BJ (cell line): ENCODE data around the gene DDX25. TPM values are rescaled to one million over a fixed set of nuclear protein-coding genes. Genes with fewer than 3 reads are reported as not detected.

Experiments used
- CTCF ChIA-PET: fragments of 350-600 bp; formaldehyde crosslinking; extraction: SDS; loops from one replicate; lab custom pipeline; 2021; ENCODE audit warnings: antibody characterized with exemption, inconsistent platforms; lab: Yijun Ruan, JAX
- POLR2A ChIA-PET: fragments of 300-600 bp; sonication (Branson Sonifier 250); formaldehyde crosslinking; extraction: SDS; loops from one replicate; lab custom pipeline; 2021; ENCODE audit warnings: antibody characterized with exemption; lab: Charles Lee
- DNase-seq: peaks from one replicate; pipeline ENCODE4 v3.0.0-alpha.2; 2011; ENCODE audit warnings: low read depth
- H3K27me3 ChIP-seq: 2 replicates; pipeline ENCODE4 v1.6.0; 2011; ENCODE audit warnings: low read length; ENCODE audit not compliant: control insufficient read depth, insufficient read depth
- H3K36me3 ChIP-seq: 2 replicates; pipeline ENCODE4 v1.5.1; 2011; ENCODE audit warnings: low read length; ENCODE audit not compliant: control insufficient read depth, insufficient read depth
- H3K4me3 ChIP-seq: 2 replicates; pipeline ENCODE4 v1.5.1; 2011; ENCODE audit warnings: low read depth, mild to moderate bottlenecking, control low read depth, low read length
- CTCF ChIP-seq: IDR thresholded peaks from 2 replicates; pipeline ENCODE4 v1.5.1; 2011; ENCODE audit warnings: low read depth, mild to moderate bottlenecking, control low read depth, inconsistent platforms, low read length, moderate library complexity; ENCODE audit not compliant: insufficient read depth
- polyA plus RNA-seq: library from polyadenylated mRNA; depleted of rRNA; stranded (reverse); fragments of >200 nt; gene quantifications from 2 replicates; pipeline ENCODE4 v1.2.3, GENCODE V29; 2011

DDX25 gene
- polyA plus RNA-seq, 1 experiment, result not detected

GRCh38 chr11:125872138-125872491 lies 32.2 kb upstream of the DDX25 start:
- no peak for TF ChIP-seq CTCF
- no peak for DNase-seq
- Histone ChIP-seq H3K36me3 (no peaks in the 10 kb centered on the region), H3K27me3 (no peaks in the 10 kb centered on the region), H3K4me3 (no peak overlapping the region)
- CTCF ChIA-PET, result interaction anchor here (2.0 kb wide), 1 partner anchor 148 kb away, joined by 6 read pairs; no protein-coding TSS in a partner anchor
- POLR2A ChIA-PET, result no interaction called here

DNA sequence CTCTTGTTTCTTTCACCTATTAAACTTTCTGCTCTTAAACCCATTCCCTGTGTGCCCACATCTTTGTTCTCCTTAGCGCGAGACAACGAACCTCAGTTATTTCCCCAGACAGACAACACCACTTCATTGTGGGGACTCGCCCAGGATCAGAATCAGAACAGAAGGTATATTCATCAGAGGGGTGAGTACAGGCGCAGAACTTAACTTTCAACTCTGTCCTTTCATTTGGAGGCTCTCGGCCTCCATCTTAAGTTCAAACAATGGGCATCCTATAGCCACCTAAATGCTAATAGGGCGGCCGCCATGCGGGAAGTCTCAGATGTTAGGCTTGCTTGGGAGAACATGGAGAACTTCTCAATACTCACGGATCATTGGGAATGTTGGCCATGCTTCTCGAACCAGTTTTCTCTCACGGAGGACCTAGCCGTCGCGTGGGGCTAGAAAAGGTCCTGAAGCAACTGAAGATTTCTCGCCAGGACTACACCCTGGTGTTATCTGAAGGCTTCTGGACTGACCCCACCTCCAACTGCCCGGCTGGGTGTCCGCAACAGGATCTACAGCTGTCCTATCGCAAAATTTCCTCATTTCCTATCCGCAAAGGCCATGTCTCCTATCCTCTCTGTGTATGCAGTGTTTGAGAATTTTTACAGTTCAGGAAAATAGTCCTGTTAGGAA lies 30.3 kb upstream of the DDX25 start:
- CTCF ChIA-PET, result interaction anchor here (1.2 to 1.5 kb wide), 3 partner anchors 151 to 441 kb away, joined by 4 to 7 read pairs (median 4); no protein-coding TSS in a partner anchor
- no peak for DNase-seq
- Histone ChIP-seq H3K36me3 (no peaks in the 10 kb centered on the region), H3K27me3 (no peaks in the 10 kb centered on the region), H3K4me3 (no peak overlapping the region)
- POLR2A ChIA-PET, result no interaction called here
- no peak for TF ChIP-seq CTCF

GRCh38 chr11:125874556-125875124 lies 29.7 kb upstream of the DDX25 start:
- no peak for DNase-seq
- H3K4me3 ChIP-seq, result no peak overlapping the region
- POLR2A ChIA-PET, result no interaction called here
- CTCF ChIA-PET, result interaction anchor here (1.0 to 1.2 kb wide), 5 partner anchors 14 to 249 kb away, joined by 3 to 4 read pairs (median 4); no protein-coding TSS in a partner anchor
- TF ChIP-seq CTCF, result peak; percentile 80
- no peaks in the 10 kb centered on the region for H3K36me3 ChIP-seq
- no peaks in the 10 kb centered on the region for H3K27me3 ChIP-seq

DNA sequence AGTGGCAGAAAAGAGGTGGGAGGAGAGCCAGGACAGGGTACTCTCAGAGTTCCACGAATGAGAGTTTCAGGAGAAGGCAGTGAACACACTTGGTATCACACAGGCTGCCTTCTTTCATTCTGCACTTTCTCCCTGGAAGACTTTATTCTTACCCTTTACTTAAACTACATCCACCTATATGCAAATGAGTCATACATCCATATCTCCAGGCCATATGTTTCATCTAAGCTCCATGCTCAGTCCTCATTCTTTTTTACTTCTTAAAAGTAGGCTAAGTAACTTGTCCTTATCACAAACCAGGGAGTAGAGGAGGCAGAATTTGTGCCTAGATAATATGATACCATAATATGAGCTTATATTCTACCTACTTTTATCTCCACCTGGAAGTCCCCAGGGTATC lies 23.0 kb upstream of the DDX25 start:
- no peak for DNase-seq
- no peaks in the 10 kb centered on the region for H3K27me3 ChIP-seq
- no peaks in the 10 kb centered on the region for H3K36me3 ChIP-seq
- TF ChIP-seq CTCF, result no peak
- H3K4me3 ChIP-seq, result no peak overlapping the region
- ChIA-PET POLR2A (no interaction called here), CTCF (no interaction called here)

GRCh38 chr11:125883375-125883774 lies 20.9 kb upstream of the DDX25 start:
- TF ChIP-seq CTCF, result no peak
- POLR2A ChIA-PET, result no interaction called here
- no peaks in the 10 kb centered on the region for H3K36me3 ChIP-seq
- H3K27me3 ChIP-seq, result no peaks in the 10 kb centered on the region
- no peak overlapping the region for H3K4me3 ChIP-seq
- no peak for DNase-seq
- CTCF ChIA-PET, result no interaction called here
